A673 (cell line): ENCODE measurements around the gene SMAD3. TPM values are rescaled to one million over a fixed set of nuclear protein-coding genes. Genes with fewer than 3 reads are reported as not detected.

Experiments
- BruUV-seq: library from RNA; stranded (reverse); fragments of 400-500 nt; replicated peaks from 2 replicates; lab custom pipeline; 2021; lab: Mats Ljungman, UMichigan
- CTCF ChIA-PET: fragments of 300-600 bp; sonication (Branson Sonifier 250); formaldehyde crosslinking; loops from one replicate; lab custom pipeline; 2022; ENCODE audit warnings: antibody characterized with exemption; lab: Charles Lee
- POLR2A ChIA-PET: fragments of 300-600 bp; sonication (Branson Sonifier 250); formaldehyde crosslinking; loops from one replicate; lab custom pipeline; 2022; ENCODE audit warnings: antibody characterized with exemption; ENCODE audit not compliant: low non-redundant PET; lab: Charles Lee
- DNase-seq: peaks from one replicate; pipeline ENCODE4 v3.0.0-alpha.2; 2015; ENCODE audit warnings: low spot score
- H3K27ac ChIP-seq: fragments of 200-600 bp; sonication (generic); 2 replicates; pipeline ENCODE4 v1.5.1; 2016; ENCODE audit warnings: mixed run types, low read depth, mild to moderate bottlenecking, mixed read lengths, antibody characterized with exemption, low read length; ENCODE audit not compliant: poor library complexity, severe bottlenecking
- H3K27me3 ChIP-seq: fragments of 200-600 bp; sonication (generic); replicated peaks from 2 replicates; pipeline ENCODE4 v1.6.1; 2017; ENCODE audit warnings: mixed run types, low read depth, mild to moderate bottlenecking, mixed read lengths, antibody characterized with exemption, low read length; ENCODE audit not compliant: insufficient read depth, poor library complexity
- H3K36me3 ChIP-seq: fragments of 200-600 bp; sonication (generic); 2 replicates; pipeline ENCODE4 v1.6.1; 2016; ENCODE audit warnings: mixed run types, mild to moderate bottlenecking, mixed read lengths, antibody characterized with exemption, low read length; ENCODE audit not compliant: insufficient read depth, poor library complexity, severe bottlenecking
- H3K4me1 ChIP-seq: fragments of 200-600 bp; sonication (generic); 2 replicates; pipeline ENCODE4 v1.6.1; 2017; ENCODE audit warnings: mixed run types, mild to moderate bottlenecking, mixed read lengths, antibody characterized with exemption, low read length; ENCODE audit not compliant: insufficient read depth, poor library complexity, severe bottlenecking
- H3K4me3 ChIP-seq: fragments of 200-600 bp; sonication (generic); 2 replicates; pipeline ENCODE4 v1.5.1; 2016; ENCODE audit warnings: low read depth, mixed run types, mild to moderate bottlenecking, mixed read lengths, low read length; ENCODE audit not compliant: poor library complexity, severe bottlenecking
- H3K9me3 ChIP-seq: fragments of 200-600 bp; sonication (generic); 2 replicates; pipeline ENCODE4 v1.6.1; 2016; ENCODE audit warnings: mixed run types, low read depth, mild to moderate bottlenecking, mixed read lengths, antibody characterized with exemption, low read length; ENCODE audit not compliant: poor library complexity, severe bottlenecking
- EZH2 ChIP-seq: fragments of 200-600 bp; sonication (generic); IDR thresholded peaks from 2 replicates; pipeline ENCODE4 v1.6.1; 2017; ENCODE audit warnings: borderline replicate concordance, low read depth, mild to moderate bottlenecking, mixed read lengths, antibody characterized with exemption, low read length; ENCODE audit not compliant: poor library complexity, severe bottlenecking
- intact Hi-C: fragments of 100-400 bp; cut with micrococcal nuclease; formaldehyde crosslinking; loops from one replicate; pipeline ENCODE4 v1.10.0; 2022; ENCODE audit not compliant: unreplicated experiment
- total RNA-seq: library from RNA; stranded (reverse); gene quantifications from 2 replicates; pipeline ENCODE4 v1.2.3, GENCODE V29; 2021
- TF ChIP-seq, protein P1 (sequence below): fragments of 300-800, 200-600 bp; sonication (generic); conservative IDR thresholded peaks from 2 replicates; pipeline ENCODE4 v1.5.1; 2017; ENCODE audit warnings: low read depth, mild to moderate bottlenecking, antibody characterized with exemption, low read length, moderate library complexity, mixed read lengths

The SMAD3 gene
- total RNA-seq, 1 experiment from 2014 or later = 31.0 TPM

DNA sequence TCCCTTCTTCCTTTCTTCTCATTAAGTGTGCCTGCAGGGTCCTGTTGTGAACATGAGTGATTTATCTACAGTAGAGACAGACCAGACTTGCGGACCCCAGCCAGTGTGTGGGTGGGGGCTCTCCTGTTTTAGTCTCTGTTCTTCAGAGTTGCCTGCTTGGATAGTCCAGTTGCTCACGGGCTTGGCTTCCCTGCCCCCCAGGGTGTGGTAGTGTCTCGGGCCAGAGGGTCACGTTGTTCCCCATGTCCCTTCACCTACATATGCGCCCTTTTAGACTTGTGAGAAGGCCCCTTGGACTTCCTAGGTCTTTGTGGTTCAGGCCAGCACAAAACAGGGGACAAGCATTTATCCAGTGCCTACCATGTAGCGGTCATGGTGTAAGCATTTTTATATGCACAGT, 103.3 kb downstream of the SMAD3 start:
- H3K36me3 ChIP-seq = peaks cover 4% of the 10 kb centered on the region
- peaks cover 48% of the 10 kb centered on the region for H3K4me1 ChIP-seq
- CTCF ChIA-PET = no interaction called here
- no peak for TF ChIP-seq EZH2
- TF ChIP-seq, protein P1, sequence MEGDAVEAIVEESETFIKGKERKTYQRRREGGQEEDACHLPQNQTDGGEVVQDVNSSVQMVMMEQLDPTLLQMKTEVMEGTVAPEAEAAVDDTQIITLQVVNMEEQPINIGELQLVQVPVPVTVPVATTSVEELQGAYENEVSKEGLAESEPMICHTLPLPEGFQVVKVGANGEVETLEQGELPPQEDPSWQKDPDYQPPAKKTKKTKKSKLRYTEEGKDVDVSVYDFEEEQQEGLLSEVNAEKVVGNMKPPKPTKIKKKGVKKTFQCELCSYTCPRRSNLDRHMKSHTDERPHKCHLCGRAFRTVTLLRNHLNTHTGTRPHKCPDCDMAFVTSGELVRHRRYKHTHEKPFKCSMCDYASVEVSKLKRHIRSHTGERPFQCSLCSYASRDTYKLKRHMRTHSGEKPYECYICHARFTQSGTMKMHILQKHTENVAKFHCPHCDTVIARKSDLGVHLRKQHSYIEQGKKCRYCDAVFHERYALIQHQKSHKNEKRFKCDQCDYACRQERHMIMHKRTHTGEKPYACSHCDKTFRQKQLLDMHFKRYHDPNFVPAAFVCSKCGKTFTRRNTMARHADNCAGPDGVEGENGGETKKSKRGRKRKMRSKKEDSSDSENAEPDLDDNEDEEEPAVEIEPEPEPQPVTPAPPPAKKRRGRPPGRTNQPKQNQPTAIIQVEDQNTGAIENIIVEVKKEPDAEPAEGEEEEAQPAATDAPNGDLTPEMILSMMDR = no peak
- H3K27ac ChIP-seq = no peak overlapping the region
- no TSS peak for BruUV-seq
- H3K9me3 ChIP-seq = no peaks in the 10 kb centered on the region
- no peak overlapping the region for H3K4me3 ChIP-seq
- intact Hi-C loops = no loop called here
- no peak for DNase-seq
- no peaks in the 10 kb centered on the region for H3K27me3 ChIP-seq
- POLR2A ChIA-PET = no interaction called here

DNA sequence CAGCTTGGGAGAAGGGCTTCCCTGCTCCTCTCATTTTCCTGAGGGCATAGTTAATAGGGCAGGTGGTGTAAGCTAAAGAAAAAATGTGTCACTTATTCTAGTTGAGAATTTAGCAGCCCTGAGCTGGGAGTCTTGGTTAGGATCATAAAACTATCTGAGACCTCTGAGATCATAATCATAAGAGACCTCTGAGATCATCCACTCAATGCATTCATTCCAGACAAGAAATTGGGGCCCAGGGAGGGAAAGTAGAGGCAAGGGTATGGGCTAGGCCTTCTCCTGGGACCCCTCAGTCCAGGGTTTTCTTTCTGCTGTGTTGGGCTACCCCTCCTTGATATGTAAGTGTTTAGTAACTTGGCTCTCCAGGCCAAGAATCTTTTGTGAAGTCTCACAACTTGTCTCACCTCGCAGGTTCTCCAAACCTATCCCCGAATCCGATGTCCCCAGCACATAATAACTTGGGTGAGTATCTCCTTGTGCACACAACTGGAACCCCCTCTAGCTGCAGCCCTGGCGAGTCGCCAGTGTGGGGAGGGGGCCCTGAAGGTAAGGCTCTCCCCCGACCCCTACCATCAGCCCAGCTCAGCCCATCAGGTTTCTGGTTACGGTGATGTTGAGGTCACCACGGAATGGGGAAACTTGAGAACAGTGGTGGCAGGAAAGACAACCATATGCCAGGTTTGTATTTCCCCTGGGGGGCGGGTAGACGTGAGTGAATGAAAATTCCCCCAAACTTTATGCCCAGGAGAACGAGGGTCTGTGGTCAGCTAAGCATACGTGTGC, 104.9 kb downstream of the SMAD3 start:
- POLR2A ChIA-PET = no interaction called here
- peaks cover 46% of the 10 kb centered on the region for H3K4me1 ChIP-seq
- H3K9me3 ChIP-seq = no peaks in the 10 kb centered on the region
- no peaks in the 10 kb centered on the region for H3K27me3 ChIP-seq
- intact Hi-C loops = no loop called here
- H3K4me3 ChIP-seq = no peak overlapping the region
- no peak for DNase-seq
- H3K27ac ChIP-seq = no peak overlapping the region
- no TSS peak for BruUV-seq
- peaks cover 4% of the 10 kb centered on the region for H3K36me3 ChIP-seq
- TF ChIP-seq EZH2 = no peak
- TF ChIP-seq, protein P1 = no peak
- CTCF ChIA-PET = no interaction called here

DNA sequence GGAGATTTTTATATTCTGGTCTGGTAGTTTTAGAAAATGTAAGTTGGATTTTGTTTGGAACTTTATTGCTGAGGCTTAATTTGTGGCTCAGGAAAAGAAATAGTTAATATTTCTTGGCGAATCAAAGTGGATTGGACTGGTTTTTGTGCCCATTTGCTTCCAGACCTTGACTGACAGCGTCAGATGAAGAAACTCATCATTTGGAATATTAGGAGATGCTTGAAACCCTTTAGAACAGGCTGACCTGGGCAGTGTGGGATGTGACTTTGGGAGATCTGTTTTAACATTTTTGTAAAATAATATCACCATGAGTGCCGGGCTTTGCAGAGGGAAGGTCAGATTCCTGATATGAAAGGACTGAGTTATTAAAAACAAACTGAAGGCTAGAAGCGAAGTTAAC, 106.1 kb downstream of the SMAD3 start:
- CTCF ChIA-PET = no interaction called here
- peaks cover under 1% of the 10 kb centered on the region for H3K36me3 ChIP-seq

More for the DNA sequence above, 106.1 kb downstream of the SMAD3 start:
- no peaks in the 10 kb centered on the region for H3K27me3 ChIP-seq
- peaks cover 46% of the 10 kb centered on the region for H3K4me1 ChIP-seq
- H3K4me3 ChIP-seq = no peak overlapping the region
- intact Hi-C loops = no loop called here
- no peak overlapping the region for H3K27ac ChIP-seq
- POLR2A ChIA-PET = no interaction called here
- DNase-seq = no peak
- no TSS peak for BruUV-seq
- no peaks in the 10 kb centered on the region for H3K9me3 ChIP-seq
- TF ChIP-seq, protein P1 = no peak
- no peak for TF ChIP-seq EZH2
